Activated CD4-positive, alpha-beta memory T cell treated with anti-CD3 and anti-CD28 coated beads, Interleukin-2, amount 10 ng/mL, durations not matched to agents 7 days and 5 days (primary cell): Measurements from ENCODE around the gene APBB2. TPM values are rescaled to one million over a fixed set of nuclear protein-coding genes. Genes with fewer than 3 reads are reported as not detected.

Experiments
- CTCF ChIA-PET: fragments of 350-600 bp; sonication (Branson Sonifier 250); formaldehyde crosslinking; loops from one replicate; lab custom pipeline; 2021; ENCODE audit warnings: antibody characterized with exemption, inconsistent platforms; lab: Charles Lee
- POLR2A ChIA-PET: fragments of 350-600 bp; sonication (Branson Sonifier 250); formaldehyde crosslinking; loops from one replicate; lab custom pipeline; 2021; ENCODE audit warnings: antibody characterized with exemption; lab: Charles Lee
- DNase-seq: peaks from one replicate; pipeline ENCODE4 v3.0.0-alpha.2; 2020
- H3K27ac Mint-ChIP-seq: one replicate; pipeline ENCODE4 v1.8.0; 2021; ENCODE audit warnings: mild to moderate bottlenecking, mixed read lengths
- H3K27me3 Mint-ChIP-seq: one replicate; pipeline ENCODE4 v1.8.0; 2021; ENCODE audit warnings: mixed read lengths
- H3K36me3 Mint-ChIP-seq: one replicate; pipeline ENCODE4 v1.8.0; 2021; ENCODE audit warnings: low read depth, mixed read lengths
- H3K4me1 Mint-ChIP-seq: one replicate; pipeline ENCODE4 v1.8.0; 2021; ENCODE audit warnings: mixed read lengths
- H3K4me3 Mint-ChIP-seq: one replicate; pipeline ENCODE4 v1.8.0; 2021; ENCODE audit warnings: mild to moderate bottlenecking, mixed read lengths
- H3K9me3 Mint-ChIP-seq: one replicate; pipeline ENCODE4 v1.8.0; 2021; ENCODE audit warnings: mixed read lengths
- total RNA-seq, 2 experiments: library from RNA; stranded (reverse); gene quantifications; one replicate each; pipeline ENCODE4 v1.2.3, GENCODE V29; 2021

APBB2 gene
- total RNA-seq, 2 experiments from 2014 or later, result 0.75 to 1.3 TPM

- Mint-ChIP-seq H3K4me1 (no peaks in the 10 kb centered on the region), H3K27me3 (no peaks in the 10 kb centered on the region), H3K4me3 (no peak overlapping the region), H3K9me3 (no peaks in the 10 kb centered on the region), H3K36me3 (no peaks in the 10 kb centered on the region), H3K27ac (no peak overlapping the region)
- ChIA-PET CTCF (interaction anchor here (0.7 kb wide), 1 partner anchor 25 kb away, joined by 6 read pairs; no protein-coding TSS in a partner anchor), POLR2A (no interaction called here)
- no peak for DNase-seq
Measured at GRCh38 chr4:40952672-40953071, 261.7 kb downstream of the APBB2 start.

DNA sequence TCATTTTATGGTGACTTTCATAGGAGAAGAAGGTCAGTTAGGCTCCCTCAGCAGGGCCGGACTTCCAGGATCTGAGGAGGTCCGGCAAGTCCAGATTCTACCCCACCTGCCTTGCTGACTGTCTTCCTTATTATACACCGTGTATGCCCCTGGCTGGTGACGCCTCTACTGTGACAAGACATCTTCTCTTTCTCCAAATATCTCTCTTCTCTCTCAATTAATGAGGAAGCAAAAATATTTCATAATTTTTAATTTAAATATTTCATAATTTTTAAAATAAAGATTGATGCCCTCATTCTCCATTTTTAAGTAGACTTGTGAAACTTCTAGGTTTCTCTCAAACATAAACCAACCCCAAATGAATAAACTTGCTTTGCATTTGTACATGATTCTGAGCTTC, 262.1 kb downstream of the APBB2 start:
- Mint-ChIP-seq H3K4me3 (no peak overlapping the region), H3K27me3 (no peaks in the 10 kb centered on the region), H3K27ac (no peak overlapping the region), H3K9me3 (no peaks in the 10 kb centered on the region), H3K4me1 (no peaks in the 10 kb centered on the region), H3K36me3 (no peaks in the 10 kb centered on the region)
- CTCF ChIA-PET, result no interaction called here
- no peak for DNase-seq
- POLR2A ChIA-PET, result no interaction called here

- Mint-ChIP-seq H3K27ac (no peak overlapping the region), H3K4me3 (no peak overlapping the region), H3K36me3 (no peaks in the 10 kb centered on the region), H3K9me3 (no peaks in the 10 kb centered on the region), H3K27me3 (no peaks in the 10 kb centered on the region), H3K4me1 (no peaks in the 10 kb centered on the region)
- POLR2A ChIA-PET, result no interaction called here
- no peak for DNase-seq
- CTCF ChIA-PET, result interaction anchor here (0.8 kb wide), 1 partner anchor 25 kb away, joined by 3 read pairs; no protein-coding TSS in a partner anchor
Measured at GRCh38 chr4:40951026-40951425, 263.3 kb downstream of the APBB2 start.

DNA sequence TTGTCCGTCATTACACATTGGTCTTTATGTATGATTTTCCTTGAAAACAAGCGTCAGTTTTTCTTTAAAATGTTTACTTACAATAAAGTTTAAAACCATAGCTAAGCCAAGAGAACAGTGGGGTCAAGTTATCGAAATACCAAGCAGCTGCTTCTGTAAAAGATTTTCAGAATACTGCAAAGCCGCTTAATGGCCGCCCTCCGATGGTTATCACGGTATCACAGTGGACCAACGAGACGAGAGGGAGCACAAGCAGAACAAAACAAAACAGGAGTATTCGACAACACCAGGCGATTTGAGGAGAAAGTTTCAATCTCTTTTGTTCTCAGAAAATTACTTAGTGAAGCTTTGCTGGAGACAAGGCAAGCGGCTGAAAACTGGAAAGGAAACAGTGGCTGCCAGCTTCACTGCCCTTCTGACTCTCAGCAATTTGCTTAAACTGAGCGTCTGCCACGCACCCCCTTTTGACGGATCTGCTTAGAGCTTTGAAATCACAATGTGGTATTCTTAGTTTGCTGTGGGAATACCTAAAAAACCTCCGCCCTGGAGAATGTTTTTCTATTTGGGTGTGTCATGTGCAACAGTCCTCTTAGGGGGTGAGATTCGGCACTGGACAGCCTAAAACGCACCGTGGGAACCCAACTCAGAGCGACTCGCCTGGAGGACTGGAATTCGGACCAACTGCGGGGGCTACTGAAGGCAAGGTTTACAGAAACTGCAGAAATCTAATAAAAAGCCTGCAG, 264.8 kb downstream of the APBB2 start:
- no peaks in the 10 kb centered on the region for H3K27me3 Mint-ChIP-seq

DNA sequence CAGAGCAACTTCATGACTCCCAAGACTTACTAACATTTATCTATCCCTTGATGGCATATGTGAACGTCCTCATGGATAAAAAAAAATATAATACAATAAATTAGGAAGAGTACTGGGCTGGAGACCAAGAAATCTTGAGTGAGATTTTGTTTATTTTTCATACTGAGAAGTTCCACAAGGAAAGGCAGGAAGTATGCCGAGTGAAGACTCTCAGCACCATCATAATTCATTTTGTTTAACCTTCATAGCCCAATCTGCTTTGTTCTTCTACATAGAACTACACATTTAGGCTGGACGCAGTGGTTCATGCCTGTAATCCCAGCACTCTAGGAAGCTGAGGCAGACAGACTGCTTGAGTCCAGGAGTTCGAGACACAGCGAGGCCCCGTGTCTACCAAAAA, 266.3 kb downstream of the APBB2 start:
- CTCF ChIA-PET, result no interaction called here
- H3K27me3 Mint-ChIP-seq, result peaks cover 2% of the 10 kb centered on the region

More for the DNA sequence above, 264.8 kb downstream of the APBB2 start:
- Mint-ChIP-seq H3K4me3 (no peak overlapping the region), H3K4me1 (no peaks in the 10 kb centered on the region), H3K36me3 (no peaks in the 10 kb centered on the region), H3K9me3 (no peaks in the 10 kb centered on the region), H3K27ac (no peak overlapping the region)
- no peak for DNase-seq
- ChIA-PET POLR2A (no interaction called here), CTCF (no interaction called here)

GRCh38 chr4:40946652-40947051, 267.7 kb downstream of the APBB2 start:
- Mint-ChIP-seq H3K4me1 (no peaks in the 10 kb centered on the region), H3K27me3 (peaks cover 2% of the 10 kb centered on the region), H3K9me3 (no peaks in the 10 kb centered on the region), H3K36me3 (no peaks in the 10 kb centered on the region), H3K27ac (no peak overlapping the region), H3K4me3 (no peak overlapping the region)
- DNase-seq, result no peak
- POLR2A ChIA-PET, result no interaction called here
- CTCF ChIA-PET, result no interaction called here

More for the DNA sequence above, 266.3 kb downstream of the APBB2 start:
- Mint-ChIP-seq H3K27ac (no peak overlapping the region), H3K4me1 (no peaks in the 10 kb centered on the region), H3K4me3 (no peak overlapping the region), H3K36me3 (no peaks in the 10 kb centered on the region), H3K9me3 (no peaks in the 10 kb centered on the region)
- DNase-seq, result no peak
- POLR2A ChIA-PET, result no interaction called here

DNA sequence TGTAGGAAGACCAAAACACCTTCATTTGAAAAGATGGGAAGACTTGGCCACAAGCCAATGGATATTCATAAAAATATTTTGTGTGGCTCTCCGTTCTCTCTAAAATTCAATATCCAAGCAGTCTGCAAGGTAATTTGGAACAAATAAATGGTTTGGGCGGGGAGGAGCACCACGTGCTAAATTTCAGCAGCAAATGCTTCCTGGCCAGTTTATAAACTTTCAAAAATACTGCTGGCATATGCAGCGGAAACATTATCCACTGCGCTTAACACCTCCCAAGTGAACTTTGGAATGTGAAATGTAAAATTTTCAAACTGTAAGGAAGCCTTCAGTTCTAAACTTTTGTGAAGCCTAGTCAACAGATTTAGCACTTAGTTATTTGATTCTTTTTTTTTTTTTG, 273.6 kb downstream of the APBB2 start:
- ChIA-PET CTCF (no interaction called here), POLR2A (no interaction called here)
- Mint-ChIP-seq H3K27ac (no peak overlapping the region), H3K9me3 (no peaks in the 10 kb centered on the region), H3K4me1 (no peaks in the 10 kb centered on the region), H3K27me3 (peaks cover 13% of the 10 kb centered on the region), H3K36me3 (no peaks in the 10 kb centered on the region), H3K4me3 (no peak overlapping the region)
- no peak for DNase-seq

GRCh38 chr4:40940317-40940741, 274.0 kb downstream of the APBB2 start:
- ChIA-PET CTCF (interaction anchor here (1.1 kb wide), 1 partner anchor 16 kb away, joined by 4 read pairs; no protein-coding TSS in a partner anchor), POLR2A (no interaction called here)
- no peaks in the 10 kb centered on the region for H3K36me3 Mint-ChIP-seq
- H3K4me1 Mint-ChIP-seq, result no peaks in the 10 kb centered on the region
- H3K27ac Mint-ChIP-seq, result no peak overlapping the region
- DNase-seq, result no peak
- no peak overlapping the region for H3K4me3 Mint-ChIP-seq
- peaks cover 15% of the 10 kb centered on the region for H3K27me3 Mint-ChIP-seq
- H3K9me3 Mint-ChIP-seq, result no peaks in the 10 kb centered on the region

DNA sequence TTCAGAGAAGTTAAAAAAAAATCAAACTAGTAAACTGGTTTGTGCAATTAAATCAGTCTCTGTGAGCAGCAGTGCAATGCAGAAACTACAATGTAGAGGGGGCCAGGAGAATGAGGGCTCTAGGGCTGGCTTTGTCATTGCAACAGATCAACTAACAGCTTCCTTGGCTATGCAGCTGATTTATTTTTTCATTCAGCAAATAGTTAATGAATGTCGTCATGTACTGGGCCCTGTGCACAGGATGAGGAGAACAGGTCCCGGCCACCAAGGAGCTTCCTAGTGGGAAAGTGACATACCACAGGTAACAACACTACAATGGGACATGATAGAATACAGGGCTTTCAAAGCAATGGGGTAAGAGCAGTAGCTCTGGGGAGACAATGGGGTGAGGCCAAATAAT, 274.5 kb downstream of the APBB2 start:
- ChIA-PET CTCF (interaction anchor here (1.1 kb wide), 1 partner anchor 15 kb away, joined by 4 read pairs; no protein-coding TSS in a partner anchor), POLR2A (no interaction called here)
- no peak for DNase-seq
- no peaks in the 10 kb centered on the region for H3K4me1 Mint-ChIP-seq
- no peak overlapping the region for H3K27ac Mint-ChIP-seq
- H3K36me3 Mint-ChIP-seq, result no peaks in the 10 kb centered on the region
- H3K9me3 Mint-ChIP-seq, result no peaks in the 10 kb centered on the region
- H3K4me3 Mint-ChIP-seq, result no peak overlapping the region
- peaks cover 18% of the 10 kb centered on the region for H3K27me3 Mint-ChIP-seq

- ChIA-PET CTCF (interaction anchor here (1.2 to 2.2 kb wide), 2 partner anchors 10 to 41 kb away, joined by 3 to 8 read pairs; no protein-coding TSS in a partner anchor), POLR2A (no interaction called here)
- Mint-ChIP-seq H3K27me3 (peaks cover 18% of the 10 kb centered on the region), H3K36me3 (no peaks in the 10 kb centered on the region), H3K27ac (no peak overlapping the region), H3K9me3 (no peaks in the 10 kb centered on the region), H3K4me3 (no peak overlapping the region), H3K4me1 (no peaks in the 10 kb centered on the region)
- DNase-seq, result no peak
Measured at GRCh38 chr4:40938337-40938736, 276.0 kb downstream of the APBB2 start.

- CTCF ChIA-PET, result interaction anchor here (1.1 to 2.2 kb wide), 3 partner anchors 9 to 40 kb away, joined by 3 to 8 read pairs (median 5); no protein-coding TSS in a partner anchor
- POLR2A ChIA-PET, result no interaction called here
Measured at GRCh38 chr4:40937140-40937725, 277.1 kb downstream of the APBB2 start.

DNA sequence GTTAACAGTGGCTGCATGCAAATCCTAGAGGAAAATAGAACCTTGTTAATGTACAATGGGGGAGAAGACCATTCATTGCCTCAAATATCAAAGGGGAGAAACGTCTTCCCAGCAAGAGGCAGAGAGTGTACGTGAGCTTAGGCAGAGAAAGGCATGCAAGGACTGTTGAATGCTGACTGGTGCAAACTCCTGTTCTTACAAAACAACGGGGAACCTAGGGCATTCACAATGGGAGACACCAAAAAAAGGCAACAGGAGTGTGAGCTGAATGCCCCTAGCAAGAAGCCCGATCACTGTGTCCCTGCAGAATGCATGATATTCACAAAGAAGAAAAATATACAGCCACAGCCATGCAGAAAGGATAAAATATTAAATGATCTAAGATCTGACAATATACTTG, 279.7 kb downstream of the APBB2 start:
- no peak for DNase-seq
- H3K4me1 Mint-ChIP-seq, result no peaks in the 10 kb centered on the region
- ChIA-PET POLR2A (no interaction called here), CTCF (interaction anchor here (2.1 kb wide), 1 partner anchor 10 kb away, joined by 7 read pairs; no protein-coding TSS in a partner anchor)
- H3K27ac Mint-ChIP-seq, result no peak overlapping the region
- H3K27me3 Mint-ChIP-seq, result peaks cover 14% of the 10 kb centered on the region
- no peaks in the 10 kb centered on the region for H3K36me3 Mint-ChIP-seq
- H3K4me3 Mint-ChIP-seq, result no peak overlapping the region
- no peaks in the 10 kb centered on the region for H3K9me3 Mint-ChIP-seq

More at GRCh38 chr4:40937140-40937725, 277.1 kb downstream of the APBB2 start:
- no peak overlapping the region for H3K27ac Mint-ChIP-seq
- no peaks in the 10 kb centered on the region for H3K9me3 Mint-ChIP-seq
- DNase-seq, result no peak
- H3K36me3 Mint-ChIP-seq, result no peaks in the 10 kb centered on the region
- no peak overlapping the region for H3K4me3 Mint-ChIP-seq
- no peaks in the 10 kb centered on the region for H3K4me1 Mint-ChIP-seq
- H3K27me3 Mint-ChIP-seq, result peaks cover 16% of the 10 kb centered on the region

- Mint-ChIP-seq H3K27me3 (peaks cover 11% of the 10 kb centered on the region), H3K4me3 (no peak overlapping the region), H3K36me3 (no peaks in the 10 kb centered on the region), H3K9me3 (no peaks in the 10 kb centered on the region), H3K27ac (no peak overlapping the region), H3K4me1 (no peaks in the 10 kb centered on the region)
- no peak for DNase-seq
- CTCF ChIA-PET, result interaction anchor here (0.6 kb wide), 1 partner anchor 44 kb away, joined by 4 read pairs; no protein-coding TSS in a partner anchor
- POLR2A ChIA-PET, result no interaction called here
Measured at GRCh38 chr4:40933272-40934053, 280.9 kb downstream of the APBB2 start.
